IMR-90 (cell line): ENCODE results near the gene SLC5A1. TPM values are rescaled to one million over a fixed set of nuclear protein-coding genes. Genes with fewer than 3 reads are reported as not detected.

ENCODE experiments used
- ATAC-seq: fragments of 200-7000 bp; cut with Tn5 transposase; 2 replicates; pipeline ENCODE4 v1.9.1; 2020; ENCODE audit warnings: low read depth, mild to moderate bottlenecking, moderate library complexity
- BruUV-seq: library from RNA; stranded (reverse); fragments of 400-500 nt; replicated peaks from 2 replicates; lab custom pipeline; 2021; lab: Mats Ljungman, UMichigan
- CTCF ChIA-PET: fragments of 300-600 bp; formaldehyde crosslinking; extraction: SDS; loops from one replicate; lab custom pipeline; 2021; ENCODE audit warnings: antibody characterized with exemption; lab: Yijun Ruan, JAX
- POLR2A ChIA-PET: fragments of 300-600 bp; sonication (Branson Sonifier 250); formaldehyde crosslinking; loops from one replicate; lab custom pipeline; 2022; ENCODE audit warnings: antibody characterized with exemption; ENCODE audit not compliant: unreplicated experiment; lab: Charles Lee
- DNase-seq: peaks from one replicate; pipeline ENCODE4 v3.0.0; 2013
- H2AFZ ChIP-seq: replicated peaks from 2 replicates; pipeline ENCODE3; 2013; ENCODE audit warnings: low read length, mild to moderate bottlenecking; ENCODE audit not compliant: poor library complexity
- H2AK5ac ChIP-seq: 2 replicates; pipeline ENCODE4 v1.6.1; 2013; ENCODE audit warnings: low read depth, low read length, inconsistent platforms
- H2AK9ac ChIP-seq: replicated peaks from 2 replicates; pipeline ENCODE3; 2013; ENCODE audit warnings: mild to moderate bottlenecking, low read depth, low read length, moderate library complexity; ENCODE audit not compliant: poor library complexity
- H2BK120ac ChIP-seq: 2 replicates; pipeline ENCODE4 v1.6.1; 2013; ENCODE audit warnings: low read depth, low read length, inconsistent platforms
- H2BK15ac ChIP-seq: 3 replicates; pipeline ENCODE4 v1.6.1; 2013; ENCODE audit warnings: low read depth, low read length, inconsistent platforms
- H2BK20ac ChIP-seq: 2 replicates; pipeline ENCODE4 v1.6.1; 2013; ENCODE audit warnings: low read depth, mild to moderate bottlenecking, inconsistent platforms, low read length, moderate library complexity
- H2BK5ac ChIP-seq: 2 replicates; pipeline ENCODE4 v1.6.1; 2013; ENCODE audit warnings: mild to moderate bottlenecking, low read depth, low read length, inconsistent platforms; ENCODE audit not compliant: poor library complexity, severe bottlenecking
- H3K14ac ChIP-seq: replicated peaks from 2 replicates; pipeline ENCODE4 v1.6.1; 2013; ENCODE audit warnings: low read depth, low read length, inconsistent platforms
- H3K18ac ChIP-seq: 2 replicates; pipeline ENCODE4 v1.6.1; 2013; ENCODE audit warnings: low read depth, low read length, control low read depth
- H3K23ac ChIP-seq: 2 replicates; pipeline ENCODE4 v1.6.1; 2013; ENCODE audit warnings: low read depth, low read length, inconsistent platforms
- H3K27ac ChIP-seq: 2 replicates; pipeline ENCODE4 v1.5.1; 2013; ENCODE audit warnings: mild to moderate bottlenecking, control low read depth, low read length; ENCODE audit not compliant: insufficient read depth
- H3K27me3 ChIP-seq: 2 replicates; pipeline ENCODE4 v1.6.1; 2013; ENCODE audit warnings: low read length; ENCODE audit not compliant: control insufficient read depth, insufficient read depth
- H3K36me3 ChIP-seq: 2 replicates; pipeline ENCODE4 v1.6.1; 2013; ENCODE audit warnings: low read length, mixed read lengths; ENCODE audit not compliant: control insufficient read depth, insufficient read depth
- H3K4ac ChIP-seq: 2 replicates; pipeline ENCODE4 v1.6.1; 2013; ENCODE audit warnings: low read depth, low read length, inconsistent platforms
- H3K4me1 ChIP-seq: 2 replicates; pipeline ENCODE4 v1.6.1; 2013; ENCODE audit warnings: low read length, mixed read lengths; ENCODE audit not compliant: control insufficient read depth, insufficient read depth
- H3K4me2 ChIP-seq: 2 replicates; pipeline ENCODE4 v1.6.1; 2013; ENCODE audit warnings: low read depth, mild to moderate bottlenecking, control low read depth, low read length, moderate library complexity
- H3K4me3 ChIP-seq: 2 replicates; pipeline ENCODE4 v1.5.1; 2013; ENCODE audit warnings: low read depth, mild to moderate bottlenecking, control low read depth, low read length, moderate library complexity; ENCODE audit not compliant: insufficient read depth
- H3K56ac ChIP-seq: 2 replicates; pipeline ENCODE4 v1.6.1; 2013; ENCODE audit warnings: low read length, inconsistent platforms; ENCODE audit not compliant: insufficient read depth; ENCODE audit errors: extremely low read depth
- H3K79me1 ChIP-seq, 2 experiments: 2 replicates each; pipeline ENCODE4 v1.6.1; 2013; ENCODE audit warnings: low read length in 2 of 2, inconsistent platforms in 1 of 2, low read depth in 1 of 2
- H3K9ac ChIP-seq: 2 replicates; pipeline ENCODE4 v1.6.1; 2013; ENCODE audit warnings: low read depth, low read length, control low read depth
- H3K9me1 ChIP-seq: 2 replicates; pipeline ENCODE4 v1.6.1; 2013; ENCODE audit warnings: low read length, inconsistent platforms; ENCODE audit not compliant: insufficient read depth
- H3K9me3 ChIP-seq: 2 replicates; pipeline ENCODE4 v1.6.1; 2013; ENCODE audit warnings: low read length; ENCODE audit not compliant: control insufficient read depth, insufficient read depth
- H4K20me1 ChIP-seq: 2 replicates; pipeline ENCODE4 v1.6.1; 2013; ENCODE audit warnings: low read length, inconsistent platforms; ENCODE audit not compliant: insufficient read depth
- H4K5ac ChIP-seq: 2 replicates; pipeline ENCODE4 v1.6.1; 2013; ENCODE audit warnings: mild to moderate bottlenecking, low read depth, low read length, control low read depth
- H4K8ac ChIP-seq, 2 experiments: 2 replicates each; pipeline ENCODE4 v1.6.1; 2013; ENCODE audit warnings: low read depth in 2 of 2, low read length in 2 of 2, control low read depth in 1 of 2, inconsistent platforms in 1 of 2
- H4K91ac ChIP-seq: 2 replicates; pipeline ENCODE4 v1.6.1; 2013; ENCODE audit warnings: low read depth, low read length, inconsistent platforms; ENCODE audit not compliant: insufficient read depth
- CEBPB ChIP-seq: IDR thresholded peaks from 2 replicates; pipeline ENCODE4 v1.6.1; 2012; ENCODE audit warnings: low read depth, low read length, improper control_type of control experiment
- CHD1 ChIP-seq: IDR thresholded peaks from 2 replicates; pipeline ENCODE4 v1.6.1; 2012; ENCODE audit warnings: low read depth, low read length, improper control_type of control experiment
- MXI1 ChIP-seq: IDR thresholded peaks from 2 replicates; pipeline ENCODE4 v1.6.1; 2012; ENCODE audit warnings: low read depth, mild to moderate bottlenecking, low read length, moderate library complexity, borderline replicate concordance
- NFE2L2 ChIP-seq: fragments of 150-350 bp; IDR thresholded peaks from 2 replicates; pipeline ENCODE4 v1.6.1; 2016; ENCODE audit warnings: low read depth, mild to moderate bottlenecking, low read length
- POLR2A ChIP-seq: IDR thresholded peaks from 2 replicates; pipeline ENCODE4 v1.6.1; 2012; ENCODE audit warnings: mild to moderate bottlenecking, low read depth, low read length
- RAD21 ChIP-seq: IDR thresholded peaks from 2 replicates; pipeline ENCODE4 v1.6.1; 2012; ENCODE audit warnings: low read length, improper control_type of control experiment
- RCOR1 ChIP-seq: IDR thresholded peaks from 2 replicates; pipeline ENCODE4 v1.6.1; 2012; ENCODE audit warnings: mild to moderate bottlenecking, low read length, improper control_type of control experiment; ENCODE audit not compliant: insufficient replicate concordance
- SMC3 ChIP-seq: fragments of 150-350 bp; IDR thresholded peaks from 2 replicates; pipeline ENCODE4 v1.6.1; 2016; ENCODE audit warnings: low read depth, mild to moderate bottlenecking, antibody characterized with exemption, low read length, moderate library complexity
- WGBS, 2 experiments: methylation state at CpG; one replicate each; pipeline versions ENCODE4 v1.1.5 to v1.1.7; 2013; ENCODE audit warnings: missing lambda C conversion rate in 2 of 2; ENCODE audit not compliant: insufficient read length in 1 of 2; ENCODE audit errors: extremely low coverage in 2 of 2; 5-methylcytosine and 5-hydroxymethylcytosine counted together
- dilution Hi-C: fragments of 300-500 bp; cut with HindIII; formaldehyde crosslinking; loops from one replicate; pipeline ENCODE4 v1.14.3; 2018; ENCODE audit warnings: low sequenced_read_pairs; ENCODE audit not compliant: unreplicated experiment
- in situ Hi-C: fragments of 300-500 bp; cut with MboI; formaldehyde crosslinking; loops from 3 replicates; pipeline ENCODE4 v1.14.3; 2019; ENCODE audit warnings: low sequenced_read_pairs, inconsistent platforms, mixed read lengths
- intact Hi-C: fragments of 100-400 bp; cut with micrococcal nuclease; formaldehyde crosslinking; loops from 2 replicates; pipeline ENCODE4 v1.10.0; 2022
- polyA plus RNA-seq, 3 experiments: library from polyadenylated mRNA; depleted of rRNA; stranded (reverse); fragments of >200 nt; gene quantifications; 2 replicates each; pipeline ENCODE4 v1.2.3, GENCODE V29; 2012; ENCODE audit warnings: low replicate concordance in 1 of 3
- total RNA-seq: library from RNA; depleted of rRNA; stranded (reverse); fragments of >200 nt; gene quantifications from 2 replicates; pipeline ENCODE4 v1.2.3, GENCODE V29; 2012
- TF ChIP-seq, protein P1 (sequence below): fragments of 150-350 bp; IDR thresholded peaks from 2 replicates; pipeline ENCODE4 v1.6.1; 2016; ENCODE audit warnings: low read depth, mild to moderate bottlenecking, low read length, moderate library complexity, borderline replicate concordance

Gene SLC5A1
- total and polyA plus RNA-seq, 2 of the 4 experiments (the other 2 are of a cell fraction), result not detected

DNA sequence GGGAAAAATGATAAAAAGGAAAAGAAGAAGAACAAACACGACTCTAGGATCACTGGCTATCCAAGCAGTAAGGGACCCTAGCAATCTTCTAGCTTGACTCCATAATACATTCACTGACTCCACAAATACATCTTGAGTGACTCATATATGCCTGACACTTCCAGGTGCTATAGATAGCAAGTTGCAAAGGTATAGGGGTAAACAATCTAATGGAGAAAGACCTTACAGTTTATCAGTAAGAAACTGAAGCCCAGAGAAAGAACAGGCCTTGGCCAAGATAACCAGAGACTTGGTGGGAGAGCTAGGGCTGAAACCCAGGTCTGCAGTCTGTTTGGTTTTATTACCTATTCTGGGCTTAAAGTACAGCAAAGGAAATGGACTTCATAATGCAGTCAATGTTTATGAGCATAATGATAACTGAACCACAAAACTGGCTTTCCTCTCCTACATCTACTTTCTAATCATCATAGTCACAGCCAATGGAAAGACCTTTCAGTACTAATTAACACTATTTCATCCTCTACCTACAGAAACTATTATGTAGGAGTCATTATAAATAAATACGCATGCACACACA is 19.7 kb upstream of the SLC5A1 start:
- no CpG with 5 or more reads among the region's 2 CpGs for WGBS, 2 experiments

More for the DNA sequence above, 19.7 kb upstream of the SLC5A1 start:
- Histone ChIP-seq H2BK5ac (no peak overlapping the region), H3K36me3 (no peaks in the 10 kb centered on the region), H3K4ac (no peak overlapping the region), H3K9ac (no peak overlapping the region), H2BK15ac (no peak overlapping the region), H3K4me2 (no peak overlapping the region), H4K91ac (no peak overlapping the region), H4K20me1 (peaks cover 2% of the 10 kb centered on the region; the same call in 1 of the 2 replicates), H2AK5ac (no peak overlapping the region), H4K8ac (no peak overlapping the region), H2BK20ac (no peak overlapping the region), H3K79me1 (no peaks in the 10 kb centered on the region), H3K9me1 (no peaks in the 10 kb centered on the region), H2BK120ac (no peak overlapping the region), H3K27ac (no peak overlapping the region), H4K5ac (no peak overlapping the region), H3K4me3 (no peak overlapping the region), H3K14ac (no peak overlapping the region), H3K27me3 (peaks cover 1% of the 10 kb centered on the region; the same call in 1 of the 2 replicates), H3K23ac (no peak overlapping the region), H2AK9ac (no peak overlapping the region), H3K56ac (no peak overlapping the region), H3K18ac (no peak overlapping the region), H2AFZ (no peak overlapping the region), H3K4me1 (no peaks in the 10 kb centered on the region), H3K9me3 (no peaks in the 10 kb centered on the region)
- ATAC-seq, result no peak
- no TSS peak for BruUV-seq
- no peak for TF ChIP-seq CHD1
- no peak for TF ChIP-seq RAD21
- TF ChIP-seq NFE2L2, result no peak
- TF ChIP-seq RCOR1, result no peak
- no peak for TF ChIP-seq SMC3
- TF ChIP-seq CEBPB, result no peak
- no peak for TF ChIP-seq MXI1
- TF ChIP-seq, protein P1, sequence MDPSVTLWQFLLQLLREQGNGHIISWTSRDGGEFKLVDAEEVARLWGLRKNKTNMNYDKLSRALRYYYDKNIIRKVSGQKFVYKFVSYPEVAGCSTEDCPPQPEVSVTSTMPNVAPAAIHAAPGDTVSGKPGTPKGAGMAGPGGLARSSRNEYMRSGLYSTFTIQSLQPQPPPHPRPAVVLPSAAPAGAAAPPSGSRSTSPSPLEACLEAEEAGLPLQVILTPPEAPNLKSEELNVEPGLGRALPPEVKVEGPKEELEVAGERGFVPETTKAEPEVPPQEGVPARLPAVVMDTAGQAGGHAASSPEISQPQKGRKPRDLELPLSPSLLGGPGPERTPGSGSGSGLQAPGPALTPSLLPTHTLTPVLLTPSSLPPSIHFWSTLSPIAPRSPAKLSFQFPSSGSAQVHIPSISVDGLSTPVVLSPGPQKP, result no peak
- TF ChIP-seq POLR2A, result no peak
- DNase-seq, result no peak
- ChIA-PET POLR2A (no interaction called here), CTCF (no interaction called here)
- intact Hi-C loops, result no loop called here
- in situ Hi-C loops, result no loop called here
- dilution Hi-C loops, result no loop called here
